Peyer's patch (tissue), 4 donors: Measurements from ENCODE around the gene HRH1.

ENCODE experiments used
- CTCF ChIP-seq, 6 experiments: fragments of 450-650 bp in 4 of 6; fragments of 200-600 bp in 2 of 6; sonication (generic) in 1 of 6; IDR thresholded peaks; one replicate each; pipeline ENCODE4 v1.5.1; 2017 to 2019; ENCODE audit warnings: antibody characterized with exemption in 6 of 6, mild to moderate bottlenecking in 3 of 6, moderate library complexity in 1 of 6
- POLR2A ChIP-seq, 2 donors: fragments of 450-650 bp; IDR thresholded peaks; one replicate each; pipeline ENCODE4 v1.5.1; 2017; ENCODE audit warnings: antibody characterized with exemption in 2 of 2, mild to moderate bottlenecking in 2 of 2, moderate library complexity in 2 of 2

- no peak for TF ChIP-seq CTCF (IDR thresholded peaks at IDR 0.05)
- TF ChIP-seq POLR2A (IDR thresholded peaks at IDR 0.05): no peak
These were observed 4.0 kb upstream of the HRH1 start for GRCh38 chr3:11150256-11150655.
